Right kidney (tissue), 9 donors: ENCODE data around the gene ZNF28.
"Not testable (repeated sequence)": the region's sequence is repeated elsewhere in the genome, so short reads cannot be mapped to it uniquely, and the experiment has no call there.

Experiments
- DNase-seq: peaks from one replicate; pipeline ENCODE4 v3.0.0-alpha.2; 2016
- long read RNA-seq, 8 donors: transcript quantifications; one replicate each; lab custom pipeline, GENCODE V29; 2026

Gene ZNF28
- long read RNA-seq, donor 1, full-length matches to known transcripts, result 2 of 2 reads
- long read RNA-seq, donor 1, partial matches to known transcripts, result 0 of 2 reads
- long read RNA-seq, donor 1, other reads (novel, unspliced or antisense), result 0 of 2 reads
- long read RNA-seq, donor 2, result 0 reads
- long read RNA-seq, donor 3, partial matches to known transcripts, result 0 of 1 reads
- long read RNA-seq, donor 3, other reads (novel, unspliced or antisense), result 0 of 1 reads
- long read RNA-seq, donor 4, full-length matches to known transcripts, result 2 of 2 reads
- long read RNA-seq, donor 4, partial matches to known transcripts, result 0 of 2 reads
- long read RNA-seq, donor 4, other reads (novel, unspliced or antisense), result 0 of 2 reads
- long read RNA-seq, donor 5, full-length matches to known transcripts, result 3 of 3 reads
- long read RNA-seq, donor 5, partial matches to known transcripts, result 0 of 3 reads
- long read RNA-seq, donor 5, other reads (novel, unspliced or antisense), result 0 of 3 reads
- long read RNA-seq, donor 6, full-length matches to known transcripts, result 1 of 1 reads
- long read RNA-seq, donor 6, partial matches to known transcripts, result 0 of 1 reads
- long read RNA-seq, donor 6, other reads (novel, unspliced or antisense), result 0 of 1 reads
- long read RNA-seq, donor 7, full-length matches to known transcripts, result 3 of 3 reads
- long read RNA-seq, donor 7, partial matches to known transcripts, result 0 of 3 reads
- long read RNA-seq, donor 7, other reads (novel, unspliced or antisense), result 0 of 3 reads
- long read RNA-seq, donor 8, full-length matches to known transcripts, result 3 of 3 reads
- long read RNA-seq, donor 8, partial matches to known transcripts, result 0 of 3 reads
- long read RNA-seq, donor 8, other reads (novel, unspliced or antisense), result 0 of 3 reads

DNA sequence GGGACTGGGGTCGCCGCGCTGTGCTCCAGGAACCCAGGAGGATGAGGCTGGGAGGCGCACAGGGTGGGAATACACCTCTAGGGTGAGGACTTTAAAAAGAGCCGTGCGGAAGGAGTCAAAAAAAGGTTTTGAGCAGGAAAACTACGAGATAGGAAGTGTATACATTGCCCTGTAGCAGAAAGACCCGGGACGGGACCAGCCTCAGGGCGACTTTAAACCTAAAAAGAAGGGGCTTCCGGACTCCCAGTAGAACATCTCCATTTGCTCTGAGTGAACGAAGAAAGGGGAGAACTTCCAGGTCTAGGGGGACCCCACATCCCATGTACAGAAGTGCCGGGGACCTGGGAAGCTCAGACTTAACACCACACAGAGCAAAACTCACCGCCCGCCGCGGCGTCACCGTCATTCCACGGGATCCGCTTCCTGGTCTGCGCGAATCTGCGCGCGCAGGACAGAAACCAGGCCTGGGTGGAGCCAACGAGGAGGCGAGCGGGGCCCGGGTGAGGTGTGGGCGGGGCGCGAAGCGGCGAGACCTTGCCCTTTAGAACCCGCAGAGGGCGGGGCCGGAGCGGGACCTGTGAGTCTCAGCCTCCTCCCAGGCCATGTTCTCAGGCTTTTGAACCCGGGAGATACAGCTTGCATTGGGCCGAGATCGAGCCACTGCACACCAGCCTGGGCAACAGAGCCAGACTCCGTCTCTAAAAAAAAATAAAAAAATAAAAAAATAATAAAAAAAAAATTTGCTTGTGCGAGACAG, at the start of gene ZNF28:
Gene ZNF28 (minus strand): TSS at position 430 of the 757 bp plus-strand sequence. CDS start 3,675 bp downstream, outside the sequence.
- DNase-seq, result peak; percentile 69

DNA sequence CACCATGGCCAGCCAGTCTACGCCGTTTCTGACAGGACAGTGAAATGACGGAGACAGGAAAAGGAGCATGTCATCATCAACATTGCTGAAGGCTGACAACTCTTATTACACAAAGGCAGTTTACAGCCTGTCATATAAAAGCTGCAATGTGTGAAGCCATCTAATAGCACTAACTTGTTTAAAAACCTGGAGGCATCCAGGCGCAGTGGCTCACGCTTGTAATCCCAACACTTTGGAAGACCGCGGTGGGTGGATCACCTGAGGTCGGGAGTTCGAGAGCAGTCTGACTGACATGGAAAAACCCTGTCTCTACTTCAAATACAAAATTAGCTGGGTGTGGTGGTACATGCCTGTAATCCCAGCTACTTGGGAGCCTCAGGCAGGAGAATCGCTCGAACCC, 46.6 kb upstream of the ZNF28 start:
- DNase-seq, result not testable (repeated sequence)

- peak; percentile 84 for DNase-seq
Observed at GRCh38 chr19:52857378-52858191, 36.2 kb upstream of the ZNF28 start, which contains the start of gene ZNF468. Gene ZNF468 (minus strand): TSS chr19:52857619. CDS start chr19:52854272, 3,347 bp downstream.

DNA sequence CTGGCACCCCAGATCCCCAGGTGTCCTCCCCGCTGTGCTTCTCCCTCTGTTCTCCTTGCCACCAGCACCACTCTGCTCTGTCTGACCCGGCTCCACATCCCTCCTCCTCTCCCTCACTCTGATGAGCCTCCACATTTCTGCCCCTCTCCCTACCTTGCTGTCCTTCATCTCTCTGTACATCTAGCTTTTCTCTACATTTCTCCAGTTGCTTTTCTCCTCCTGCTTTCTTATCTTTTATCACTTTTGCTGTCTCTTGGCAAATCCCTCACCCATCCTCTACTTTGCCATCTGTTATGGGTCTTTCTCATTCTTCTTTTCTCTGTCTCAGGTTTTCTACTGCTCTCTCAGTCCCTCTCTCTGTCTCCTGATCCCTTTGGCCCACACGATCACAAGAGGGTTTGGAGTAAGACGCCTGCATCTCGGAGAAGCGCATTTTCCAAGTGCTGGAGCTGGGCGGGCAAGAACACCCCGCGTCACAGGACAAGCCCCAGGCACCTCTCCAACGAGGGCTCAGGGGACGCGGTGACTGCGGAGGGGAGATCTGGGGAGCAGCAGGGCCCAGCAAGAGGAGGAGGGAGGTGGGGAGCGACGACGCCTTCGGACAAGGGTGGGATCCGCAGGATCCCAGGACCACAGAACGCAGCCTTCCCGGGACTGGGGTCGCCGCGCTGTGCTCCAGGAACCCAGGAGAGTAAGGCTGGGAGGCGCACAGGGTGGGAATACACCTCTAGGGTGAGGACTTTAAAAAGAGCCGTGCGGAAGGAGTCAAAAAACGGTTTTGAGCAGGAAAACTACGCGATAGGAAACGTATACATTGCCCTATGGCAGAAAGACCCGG, 35.3 kb upstream of the ZNF28 start:
- DNase-seq, result not testable (repeated sequence)

- DNase-seq, result not testable (repeated sequence)
Observed at GRCh38 chr19:52847352-52847751, 25.9 kb upstream of the ZNF28 start.

DNA sequence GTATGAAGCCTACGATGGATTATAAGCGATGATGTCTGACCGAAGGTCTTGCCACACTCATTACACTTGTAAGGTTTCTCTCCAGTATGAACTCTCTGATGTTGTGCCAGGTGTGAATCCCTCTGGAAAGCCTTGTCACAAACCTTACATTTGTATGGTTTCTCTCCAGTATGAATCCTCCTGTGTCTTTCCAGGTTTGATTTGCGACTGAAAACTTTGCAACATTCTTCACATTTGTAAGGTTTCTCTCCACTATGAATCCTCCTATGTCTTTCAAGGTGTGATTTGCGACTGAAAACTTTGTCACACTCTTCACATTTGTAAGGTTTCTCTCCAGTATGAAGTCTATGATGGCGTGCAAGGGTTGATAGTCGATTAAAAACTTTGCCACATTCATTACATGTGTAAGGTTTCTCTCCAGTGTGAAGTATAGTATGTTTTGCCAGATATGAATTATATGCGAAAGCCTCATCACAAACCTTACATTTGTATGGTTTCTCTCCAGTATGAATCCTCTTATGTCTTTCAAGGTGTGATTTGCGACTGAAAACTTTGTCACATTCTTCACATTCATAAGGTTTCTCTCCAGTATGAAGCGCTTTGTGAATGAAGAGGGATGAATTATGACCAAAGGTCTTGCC, 19.5 kb upstream of the ZNF28 start:
- not testable (repeated sequence) for DNase-seq

DNA sequence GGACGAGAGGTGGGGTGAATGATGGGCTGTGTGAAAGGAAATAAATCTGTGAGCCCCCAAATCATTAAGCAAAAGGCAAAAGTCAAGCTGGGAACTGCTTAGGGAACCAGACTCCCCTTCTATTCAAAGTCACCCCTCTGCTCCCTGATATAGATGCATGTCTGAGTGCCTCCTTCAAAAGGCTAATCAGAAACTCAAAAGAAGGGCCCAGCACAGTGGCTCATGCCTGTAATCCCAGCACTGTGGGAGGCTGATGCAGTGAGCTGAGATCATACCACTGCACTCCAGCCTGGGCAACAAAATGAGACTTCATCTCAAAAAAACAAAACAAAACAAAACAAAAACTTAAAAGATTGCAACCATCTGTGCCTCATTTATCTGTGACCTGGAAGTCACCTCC, 12.9 kb upstream of the ZNF28 start:
- not testable (repeated sequence) for DNase-seq

DNA sequence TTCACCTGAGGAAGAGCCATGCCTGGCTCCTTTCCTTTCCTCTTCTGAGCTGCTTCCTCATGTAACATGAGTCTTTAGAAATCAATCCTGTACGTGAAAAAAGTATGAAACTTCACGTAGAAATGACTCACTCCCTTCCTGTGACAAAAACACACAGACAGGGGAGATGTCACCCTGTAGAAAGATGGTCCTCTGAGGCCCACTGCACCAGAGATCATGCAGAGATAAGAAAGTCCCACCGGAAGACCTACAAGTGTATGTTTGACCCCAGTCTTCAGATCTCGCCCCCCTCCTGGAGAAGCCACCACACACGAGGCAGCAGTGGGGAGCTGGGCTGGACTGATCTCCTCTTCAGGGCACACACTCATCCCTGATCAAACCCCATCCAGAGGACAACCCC, 12.1 kb upstream of the ZNF28 start:
- not testable (repeated sequence) for DNase-seq

DNA sequence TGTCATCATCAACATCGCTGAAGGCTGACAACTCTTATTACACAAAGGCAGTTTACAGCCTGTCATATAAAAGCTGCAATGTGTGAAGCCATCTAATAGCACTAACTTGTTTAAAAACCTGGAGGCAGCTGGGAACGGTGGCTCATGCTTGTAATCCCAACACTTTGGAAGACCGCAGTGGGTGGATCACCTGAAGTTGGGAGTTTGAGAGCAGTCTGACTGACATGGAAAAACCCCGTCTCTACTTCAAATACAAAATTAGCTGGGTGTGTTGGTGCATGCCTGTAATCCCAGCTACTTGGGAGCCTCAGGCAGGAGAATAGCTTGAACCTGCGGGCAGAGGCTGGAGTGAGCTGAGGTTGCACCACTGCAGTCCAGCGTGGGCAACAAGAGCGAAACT, 8.4 kb upstream of the ZNF28 start:
- not testable (repeated sequence) for DNase-seq

DNA sequence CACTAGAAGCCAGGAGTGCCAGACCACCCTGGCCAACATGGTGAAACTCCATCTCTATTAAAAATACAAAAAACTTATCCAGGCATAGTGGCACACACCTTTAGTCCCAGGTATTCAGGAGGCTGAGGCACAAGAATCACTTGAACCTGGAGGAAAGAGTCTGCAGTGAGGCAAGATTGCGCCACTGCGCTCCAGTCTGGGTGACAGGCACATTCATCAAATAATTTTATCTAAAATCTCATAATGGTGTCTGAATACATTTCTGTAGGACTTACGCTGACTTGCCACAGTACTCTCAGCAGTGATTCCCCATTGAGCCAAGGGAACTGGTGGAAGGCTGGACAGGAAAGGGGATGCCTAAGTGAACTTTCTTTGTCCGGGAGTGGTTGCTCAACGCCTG, 4.3 kb upstream of the ZNF28 start:
- DNase-seq, result no peak

DNA sequence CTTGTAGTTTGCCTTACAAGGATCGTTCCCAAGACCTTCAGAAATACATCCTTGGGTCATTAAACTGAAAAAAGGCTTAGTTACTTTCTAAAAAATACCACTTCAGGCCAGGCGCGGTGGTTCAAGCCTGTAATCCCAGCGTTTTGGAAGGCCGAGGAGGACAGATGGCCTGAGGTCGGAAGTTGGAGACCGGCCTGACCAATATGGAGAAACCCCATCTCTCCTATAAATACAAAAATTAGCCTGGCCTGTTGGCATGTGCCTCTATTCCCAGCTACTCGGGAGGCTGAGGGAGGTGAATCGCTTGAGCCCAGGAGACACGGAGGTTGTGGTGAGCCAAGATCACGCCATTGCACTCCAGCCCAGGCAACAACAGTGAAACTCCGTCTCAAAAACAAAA, 2.2 kb upstream of the ZNF28 start:
- DNase-seq, result no peak

GRCh38 chr19:52820472-52821203, 795 bp downstream of the ZNF28 start:
- DNase-seq, result peak; percentile 44

- DNase-seq, result no peak
Observed at GRCh38 chr19:52809801-52810200, 11.6 kb downstream of the ZNF28 start.

- not testable (repeated sequence) for DNase-seq
Observed at GRCh38 chr19:52799950-52800640, 21.3 kb downstream of the ZNF28 start.

DNA sequence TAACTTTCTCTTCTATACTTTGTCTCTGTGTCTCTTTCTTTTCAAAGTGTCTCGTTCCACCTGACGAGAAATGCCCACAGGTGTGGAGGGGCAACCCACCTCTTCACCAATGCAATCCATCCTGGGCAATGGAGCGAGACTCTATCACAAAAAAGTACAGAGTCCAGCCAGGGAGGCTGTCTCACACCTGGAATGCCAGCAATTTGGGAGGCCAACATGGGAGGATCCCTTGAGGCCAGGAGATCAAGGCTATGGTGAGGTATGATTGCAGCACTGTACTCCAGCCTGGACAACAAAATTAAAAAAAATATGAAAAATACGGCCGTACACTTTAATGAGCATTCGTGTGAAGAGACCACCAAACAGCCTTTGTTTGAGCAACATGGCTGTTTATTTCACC, 32.0 kb downstream of the ZNF28 start:
- DNase-seq, result no peak

DNA sequence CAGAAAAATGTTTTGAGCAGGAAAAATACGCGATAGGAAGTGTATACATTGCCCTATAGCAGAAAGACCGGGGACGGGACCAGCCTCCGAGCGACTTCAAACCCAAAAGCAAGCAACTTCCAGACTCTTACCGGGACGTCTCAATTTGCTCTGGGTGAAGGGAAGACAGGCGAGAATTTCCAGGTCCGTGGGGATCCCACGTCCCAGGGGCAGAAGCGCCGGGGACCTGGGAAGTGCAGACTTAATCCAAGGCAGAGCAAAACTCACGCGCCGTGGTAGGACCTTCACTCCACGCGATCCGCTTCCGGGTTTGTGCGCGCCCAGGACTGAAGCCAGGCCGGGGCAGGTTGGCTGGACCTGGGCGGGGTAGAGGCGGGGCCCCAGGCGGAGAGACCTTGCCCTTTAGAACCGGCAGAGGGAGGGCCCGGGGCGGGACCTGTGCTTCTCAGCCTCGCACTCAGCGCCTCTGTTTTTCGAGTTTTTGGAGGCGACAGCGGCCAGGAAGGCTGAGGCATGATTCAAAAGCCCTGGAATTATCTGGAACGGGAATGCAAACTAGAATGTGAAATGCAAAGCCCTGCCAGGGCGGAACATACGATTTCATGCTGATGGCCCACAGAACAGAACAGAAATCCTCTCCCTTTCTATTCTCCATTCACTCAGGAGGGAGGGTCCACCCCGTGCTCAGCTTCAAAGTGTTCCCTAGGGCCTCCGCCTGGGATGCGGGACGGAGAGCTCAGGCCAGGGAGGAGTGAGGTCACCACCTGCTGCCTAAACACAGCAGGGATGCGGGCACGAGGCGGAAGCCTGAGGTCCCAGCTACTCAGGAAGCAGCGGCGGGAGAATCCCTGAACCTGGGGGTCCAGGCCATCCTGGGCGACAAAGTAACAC, 34.7 kb downstream of the ZNF28 start, which contains the start of gene ZNF600:
Gene ZNF600 (minus strand): TSS at position 328 of the 891 bp plus-strand sequence. CDS start 7,903 bp downstream, outside the sequence.
- peak; percentile 72 for DNase-seq

DNA sequence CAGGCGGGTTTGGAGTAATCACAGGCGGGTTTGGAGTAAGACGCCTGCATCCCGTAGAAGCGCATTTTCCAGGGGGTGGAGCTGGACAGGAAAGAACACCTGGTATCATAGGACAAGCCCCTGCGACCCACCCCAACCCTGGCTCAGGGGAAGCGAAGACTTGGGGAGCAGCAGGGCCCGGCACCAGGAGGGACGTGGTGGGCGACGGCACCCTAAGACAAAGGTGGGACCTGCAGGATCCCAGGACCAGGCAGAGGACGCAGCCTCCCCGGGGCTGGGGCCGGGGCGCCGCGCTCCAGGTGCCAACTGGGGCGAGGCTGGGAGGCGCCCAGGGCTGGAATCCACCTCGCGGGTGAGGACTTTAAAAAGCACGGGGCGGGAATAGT, 35.4 kb downstream of the ZNF28 start:
- DNase-seq, result no peak
